GM18526 (cell line): Measurements from ENCODE around the gene RPS15A.

Experiments used
- POLR2A ChIP-seq: IDR thresholded peaks from 3 replicates; pipeline ENCODE4 v1.6.1; 2011; ENCODE audit not compliant: insufficient read length; ENCODE audit errors: extremely low read depth

Gene RPS15A

GRCh38 chr16:18802767-18803343 is 12.7 kb upstream of the RPS15A start:
- TF ChIP-seq POLR2A: no peak

- peak; percentile 99 for TF ChIP-seq POLR2A
These were observed 11.2 kb upstream of the RPS15A start, which contains the start of gene ARL6IP1 for GRCh38 chr16:18801145-18801972. Gene ARL6IP1 (minus strand): TSS chr16:18801549. CDS start chr16:18801466, 83 bp downstream.

- TF ChIP-seq POLR2A: no peak
These were observed 10.6 kb upstream of the RPS15A start for GRCh38 chr16:18800775-18801144.

GRCh38 chr16:18800293-18800692 is 10.2 kb upstream of the RPS15A start:
- no peak for TF ChIP-seq POLR2A

GRCh38 chr16:18799500-18799899 is 9.4 kb upstream of the RPS15A start:
- TF ChIP-seq POLR2A: no peak

GRCh38 chr16:18797746-18798145 is 7.6 kb upstream of the RPS15A start:
- no peak for TF ChIP-seq POLR2A

- TF ChIP-seq POLR2A: no peak
These were observed 6.2 kb upstream of the RPS15A start for GRCh38 chr16:18796377-18796776.

GRCh38 chr16:18792836-18793433 is 2.8 kb upstream of the RPS15A start:
- TF ChIP-seq POLR2A: no peak

GRCh38 chr16:18789515-18789849 is 652 bp downstream of the RPS15A start:
- TF ChIP-seq POLR2A: no peak

GRCh38 chr16:18788828-18789514 is 1.2 kb downstream of the RPS15A start:
- no peak for TF ChIP-seq POLR2A

- no peak for TF ChIP-seq POLR2A
These were observed 5.1 kb downstream of the RPS15A start for GRCh38 chr16:18784917-18785623.

GRCh38 chr16:18783430-18784341 is 6.4 kb downstream of the RPS15A start:
- no peak for TF ChIP-seq POLR2A

- no peak for TF ChIP-seq POLR2A
These were observed 7.3 kb downstream of the RPS15A start for GRCh38 chr16:18782697-18783429.
